ENCODE data around the gene PIEZO1. TPM values are rescaled to one million over a fixed set of nuclear protein-coding genes. Genes with fewer than 3 reads are reported as not detected.
"Not testable (repeated sequence)": the region's sequence is repeated elsewhere in the genome, so short reads cannot be mapped to it uniquely, and the experiment has no call there.

Gene PIEZO1
- total RNA-seq, 1 donor from 2014 or later: 247 TPM

- H3K9me3 Mint-ChIP-seq (ENCODE audit: unreplicated experiment): no peaks in the 10 kb centered on the region
- Histone ChIP-seq H3K4me1 (ENCODE audit: insufficient read depth, low read length) (no peaks in the 10 kb centered on the region), H3K27ac (ENCODE audit: low read depth, low read length) (no peak overlapping the region), H3K9me3 (ENCODE audit: insufficient read depth, low read depth, low read length) (no peaks in the 10 kb centered on the region), H3K9ac (ENCODE audit: low read length) (no peak overlapping the region), H3K4me2 (ENCODE audit: low read length) (no peak overlapping the region), H2AFZ (ENCODE audit: low read depth, low read length) (no peak overlapping the region), H3K36me3 (ENCODE audit: insufficient read depth, low read length) (no peaks in the 10 kb centered on the region), H3K79me2 (ENCODE audit: insufficient read depth, low read length) (no peaks in the 10 kb centered on the region), H4K20me1 (ENCODE audit: insufficient read depth, low read length) (no peaks in the 10 kb centered on the region), H3K27me3 (ENCODE audit: insufficient read depth, low read length) (no peaks in the 10 kb centered on the region), H3K4me3 (ENCODE audit: insufficient read depth, low read depth, low read length) (no peak overlapping the region)
- no peak overlapping the region for H3K27ac Mint-ChIP-seq (ENCODE audit: unreplicated experiment)
- H3K4me3 Mint-ChIP-seq (ENCODE audit: unreplicated experiment): no peak overlapping the region
- H3K4me1 Mint-ChIP-seq (ENCODE audit: low read depth, unreplicated experiment): no peaks in the 10 kb centered on the region
- no peak for TF ChIP-seq EZH2 (IDR thresholded peaks at IDR 0.05; ENCODE audit: insufficient read depth, low read length)
- TF ChIP-seq CTCF (IDR thresholded peaks at IDR 0.05; ENCODE audit: insufficient read depth, low read depth, low read length): no peak
- FAIRE-seq (no peak), DNase-seq (ENCODE audit: low read depth) (no peak)
- H3K27me3 Mint-ChIP-seq (ENCODE audit: low read depth, unreplicated experiment): no peaks in the 10 kb centered on the region
- peaks cover 7% of the 10 kb centered on the region for H3K36me3 Mint-ChIP-seq (ENCODE audit: low read depth, unreplicated experiment)
Observed at GRCh38 chr16:88825146-88825545, 40.1 kb upstream of the PIEZO1 start.

- Histone ChIP-seq H3K4me3 (ENCODE audit: insufficient read depth, low read depth, low read length) (no peak overlapping the region), H3K9ac (ENCODE audit: low read length) (no peak overlapping the region), H3K4me2 (ENCODE audit: low read length) (no peak overlapping the region), H3K36me3 (ENCODE audit: insufficient read depth, low read length) (no peaks in the 10 kb centered on the region), H3K27ac (ENCODE audit: low read depth, low read length) (no peak overlapping the region), H3K9me3 (ENCODE audit: insufficient read depth, low read depth, low read length) (no peaks in the 10 kb centered on the region), H2AFZ (ENCODE audit: low read depth, low read length) (no peak overlapping the region), H3K4me1 (ENCODE audit: insufficient read depth, low read length) (no peaks in the 10 kb centered on the region), H3K27me3 (ENCODE audit: insufficient read depth, low read length) (no peaks in the 10 kb centered on the region), H3K79me2 (ENCODE audit: insufficient read depth, low read length) (no peaks in the 10 kb centered on the region), H4K20me1 (ENCODE audit: insufficient read depth, low read length) (no peaks in the 10 kb centered on the region)
- Mint-ChIP-seq H3K27ac (ENCODE audit: unreplicated experiment) (no peak overlapping the region), H3K4me3 (ENCODE audit: unreplicated experiment) (no peak overlapping the region), H3K27me3 (ENCODE audit: low read depth, unreplicated experiment) (no peaks in the 10 kb centered on the region), H3K9me3 (ENCODE audit: unreplicated experiment) (no peaks in the 10 kb centered on the region), H3K4me1 (ENCODE audit: low read depth, unreplicated experiment) (no peaks in the 10 kb centered on the region), H3K36me3 (ENCODE audit: low read depth, unreplicated experiment) (peaks cover 7% of the 10 kb centered on the region)
- no peak for TF ChIP-seq EZH2 (IDR thresholded peaks at IDR 0.05; ENCODE audit: insufficient read depth, low read length)
- TF ChIP-seq CTCF (IDR thresholded peaks at IDR 0.05; ENCODE audit: insufficient read depth, low read depth, low read length): no peak
- FAIRE-seq: no peak
- DNase-seq (ENCODE audit: low read depth): no peak
Observed at GRCh38 chr16:88824256-88825077, 39.4 kb upstream of the PIEZO1 start.

GRCh38 chr16:88823646-88824045, 38.6 kb upstream of the PIEZO1 start:
- H3K9ac ChIP-seq (ENCODE audit: low read length); H2AFZ ChIP-seq (ENCODE audit: low read depth, low read length); H3K27ac Mint-ChIP-seq (ENCODE audit: unreplicated experiment); DNase-seq (ENCODE audit: low read depth); H3K36me3 Mint-ChIP-seq (ENCODE audit: low read depth, unreplicated experiment); H3K4me2 ChIP-seq (ENCODE audit: low read length); FAIRE-seq; H3K79me2 ChIP-seq (ENCODE audit: insufficient read depth, low read length); H3K4me3 Mint-ChIP-seq (ENCODE audit: unreplicated experiment); H3K27me3 ChIP-seq (ENCODE audit: insufficient read depth, low read length); H4K20me1 ChIP-seq (ENCODE audit: insufficient read depth, low read length); H3K9me3 Mint-ChIP-seq (ENCODE audit: unreplicated experiment); H3K4me1 ChIP-seq (ENCODE audit: insufficient read depth, low read length); H3K27me3 Mint-ChIP-seq (ENCODE audit: low read depth, unreplicated experiment); H3K9me3 ChIP-seq (ENCODE audit: insufficient read depth, low read depth, low read length); H3K36me3 ChIP-seq (ENCODE audit: insufficient read depth, low read length); H3K27ac ChIP-seq (ENCODE audit: low read depth, low read length); H3K4me3 ChIP-seq (ENCODE audit: insufficient read depth, low read depth, low read length); H3K4me1 Mint-ChIP-seq (ENCODE audit: low read depth, unreplicated experiment): not testable (repeated sequence)

All from astrocyte (in vitro differentiated cells and primary cell).